H9 (cell line): Measurements from ENCODE around the gene MEGF9. TPM values are rescaled to one million over a fixed set of nuclear protein-coding genes. Genes with fewer than 3 reads are reported as not detected.

Experiments used
- DNase-seq: peaks from one replicate; pipeline ENCODE4 v3.0.0-alpha.2; 2017
- H2AFZ ChIP-seq: one replicate; pipeline ENCODE4 v1.6.1; 2013; ENCODE audit warnings: mild to moderate bottlenecking, low read length, control low read depth, moderate library complexity
- H2AK5ac ChIP-seq: 2 replicates; pipeline ENCODE4 v1.6.1; 2013; ENCODE audit warnings: low read length, control low read depth, mixed read lengths; ENCODE audit not compliant: insufficient read length
- H2BK120ac ChIP-seq: one replicate; pipeline ENCODE4 v1.6.1; 2013; ENCODE audit warnings: low read depth, mild to moderate bottlenecking, low read length, control low read depth, inconsistent platforms; ENCODE audit not compliant: poor library complexity, severe bottlenecking
- H2BK12ac ChIP-seq: 2 replicates; pipeline ENCODE4 v1.6.1; 2013; ENCODE audit warnings: low read length, control low read depth, mixed read lengths, low read depth; ENCODE audit not compliant: insufficient read length
- H2BK15ac ChIP-seq: 2 replicates; pipeline ENCODE4 v1.6.1; 2013; ENCODE audit warnings: low read depth, low read length, control low read depth
- H2BK20ac ChIP-seq: one replicate; pipeline ENCODE4 v1.6.1; 2013; ENCODE audit warnings: low read depth, mild to moderate bottlenecking, low read length, control low read depth, inconsistent platforms; ENCODE audit not compliant: poor library complexity, severe bottlenecking
- H2BK5ac ChIP-seq: 2 replicates; pipeline ENCODE4 v1.6.1; 2013; ENCODE audit warnings: low read length, control low read depth, mixed read lengths; ENCODE audit not compliant: insufficient read length
- H3K14ac ChIP-seq: 2 replicates; pipeline ENCODE4 v1.6.1; 2013; ENCODE audit warnings: low read length, control low read depth; ENCODE audit not compliant: insufficient read depth
- H3K18ac ChIP-seq: 2 replicates; pipeline ENCODE4 v1.6.1; 2013; ENCODE audit warnings: low read depth, mild to moderate bottlenecking, mixed read lengths, low read length, control low read depth; ENCODE audit not compliant: insufficient read length
- H3K23ac ChIP-seq: 2 replicates; pipeline ENCODE4 v1.6.1; 2013; ENCODE audit warnings: low read length, control low read depth, mixed read lengths, low read depth; ENCODE audit not compliant: insufficient read length
- H3K23me2 ChIP-seq: 2 replicates; pipeline ENCODE4 v1.6.1; 2013; ENCODE audit warnings: low read depth, mild to moderate bottlenecking, mixed read lengths, low read length, control low read depth; ENCODE audit not compliant: insufficient read length, poor library complexity, severe bottlenecking
- H3K27ac ChIP-seq: 2 replicates; pipeline ENCODE4 v1.5.1; 2013; ENCODE audit warnings: low read length, control low read depth, mixed read lengths, low read depth; ENCODE audit not compliant: insufficient read length
- H3K27me3 ChIP-seq: 2 replicates; pipeline ENCODE4 v1.6.1; 2013; ENCODE audit warnings: low read length, control low read depth, inconsistent platforms; ENCODE audit not compliant: insufficient read depth
- H3K4ac ChIP-seq: 2 replicates; pipeline ENCODE4 v1.6.1; 2013; ENCODE audit warnings: low read depth, mild to moderate bottlenecking, control low read depth, inconsistent platforms, low read length, moderate library complexity
- H3K4me1 ChIP-seq: 2 replicates; pipeline ENCODE4 v1.6.1; 2013; ENCODE audit warnings: low read length, control low read depth, inconsistent platforms; ENCODE audit not compliant: insufficient read depth
- H3K4me2 ChIP-seq: 2 replicates; pipeline ENCODE4 v1.6.1; 2013; ENCODE audit warnings: low read length, control low read depth, mixed read lengths; ENCODE audit not compliant: insufficient read length, insufficient read depth
- H3K56ac ChIP-seq: 2 replicates; pipeline ENCODE4 v1.6.1; 2013; ENCODE audit warnings: low read depth, mild to moderate bottlenecking, mixed read lengths, low read length, control low read depth; ENCODE audit not compliant: insufficient read length
- H3K79me1 ChIP-seq: 2 replicates; pipeline ENCODE4 v1.6.1; 2013; ENCODE audit warnings: low read depth, mild to moderate bottlenecking, moderate library complexity, low read length, control low read depth, inconsistent platforms; ENCODE audit not compliant: insufficient read depth, poor library complexity, severe bottlenecking
- H3K79me2 ChIP-seq: 2 replicates; pipeline ENCODE4 v1.6.1; 2013; ENCODE audit warnings: low read length, control low read depth, inconsistent platforms; ENCODE audit not compliant: insufficient read depth
- H3K9ac ChIP-seq: 2 replicates; pipeline ENCODE4 v1.6.1; 2013; ENCODE audit warnings: low read length, control low read depth, mixed read lengths; ENCODE audit not compliant: insufficient read length; ENCODE audit errors: extremely low read depth
- H3K9me3 ChIP-seq: one replicate; pipeline ENCODE4 v1.6.1; 2013; ENCODE audit warnings: low read depth, low read length, inconsistent platforms; ENCODE audit not compliant: control insufficient read depth
- H3T11ph ChIP-seq: one replicate; pipeline ENCODE4 v1.6.1; 2013; ENCODE audit warnings: mild to moderate bottlenecking, low read length, control low read depth, inconsistent platforms
- H4K20me1 ChIP-seq: one replicate; pipeline ENCODE4 v1.6.1; 2013; ENCODE audit not compliant: control insufficient read depth, insufficient read length, insufficient read depth
- H4K5ac ChIP-seq: 2 replicates; pipeline ENCODE4 v1.6.1; 2013; ENCODE audit warnings: low read depth, mild to moderate bottlenecking, mixed read lengths, low read length, control low read depth; ENCODE audit not compliant: insufficient read length
- H4K8ac ChIP-seq: replicated peaks from 2 replicates; pipeline ENCODE4 v1.6.1; 2013; ENCODE audit warnings: low read length, control low read depth, mixed read lengths, low read depth; ENCODE audit not compliant: insufficient read length
- H4K91ac ChIP-seq: 2 replicates; pipeline ENCODE4 v1.6.1; 2013; ENCODE audit warnings: low read depth, mild to moderate bottlenecking, moderate library complexity, mixed read lengths, low read length, control low read depth; ENCODE audit not compliant: insufficient read length
- H3K27ac Mint-ChIP-seq, 3 experiments: 2 replicates in 2 of 3; 3 replicates in 1 of 3; pipeline ENCODE4 v1.8.0; 2020 to 2021; ENCODE audit warnings: mixed read lengths in 3 of 3, mild to moderate bottlenecking in 1 of 3, moderate library complexity in 1 of 3
- H3K27me3 Mint-ChIP-seq: 2 replicates; pipeline ENCODE4 v1.8.0; 2021; ENCODE audit warnings: low read depth, mild to moderate bottlenecking, moderate library complexity, mixed read lengths
- H3K36me3 Mint-ChIP-seq, 3 experiments: 2 replicates in 2 of 3; 3 replicates in 1 of 3; pipeline ENCODE4 v1.8.0; 2020 to 2021; ENCODE audit warnings: low read depth in 3 of 3, mixed read lengths in 3 of 3; ENCODE audit not compliant: insufficient read depth in 1 of 3
- H3K4me1 Mint-ChIP-seq, 2 experiments: 2 replicates each; pipeline ENCODE4 v1.8.0; 2020; ENCODE audit warnings: mixed read lengths in 2 of 2
- H3K4me3 Mint-ChIP-seq, 2 experiments: 2 replicates in 1 of 2; 3 replicates in 1 of 2; pipeline ENCODE4 v1.8.0; 2020 to 2021; ENCODE audit warnings: mild to moderate bottlenecking in 2 of 2, mixed read lengths in 2 of 2, moderate library complexity in 1 of 2
- H3K9me3 Mint-ChIP-seq, 2 experiments: 2 replicates in 1 of 2; 3 replicates in 1 of 2; pipeline ENCODE4 v1.8.0; 2020; ENCODE audit warnings: mild to moderate bottlenecking in 2 of 2, mixed read lengths in 2 of 2, moderate library complexity in 1 of 2
- WGBS: extraction: QIAGEN DNeasy Blood & Tissue Kit; methylation state at CpG from one replicate; pipeline ENCODE4 v1.1.7; 2013; ENCODE audit warnings: missing lambda C conversion rate, low lambda C conversion rate, mixed read lengths; ENCODE audit not compliant: insufficient read length; ENCODE audit errors: extremely low coverage; 5-methylcytosine and 5-hydroxymethylcytosine counted together
- total RNA-seq: library from RNA; stranded (reverse); gene quantifications from 2 replicates; pipeline ENCODE4 v1.2.1, GENCODE V29; 2021
- TF ChIP-seq, protein P1 (sequence below): fragments of 200-600 bp; sonication (generic); conservative IDR thresholded peaks from 3 replicates; pipeline ENCODE4 v1.8.0; 2021; ENCODE audit warnings: antibody characterized with exemption, mild to moderate bottlenecking

Gene MEGF9
- total RNA-seq, 1 experiment from 2014 or later, result 0.94 TPM

DNA sequence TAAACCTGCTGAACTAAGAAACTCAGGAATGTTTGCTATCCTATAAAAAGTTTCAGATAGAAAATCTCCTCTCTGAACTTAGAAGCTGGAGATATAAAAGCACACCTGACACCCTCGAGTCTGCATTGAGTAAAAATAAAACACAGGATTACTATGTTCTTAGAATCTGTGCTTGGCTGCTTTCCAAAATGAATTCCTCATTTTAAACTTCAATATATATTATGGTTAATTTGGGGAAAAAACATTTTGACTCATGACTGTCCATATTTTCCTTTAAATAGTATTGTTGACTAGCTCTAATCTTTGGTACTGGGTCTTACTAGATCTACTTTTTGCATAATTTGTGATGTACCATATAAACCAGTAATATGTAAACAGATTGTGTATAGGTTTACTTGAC, 42.3 kb upstream of the MEGF9 start:
- WGBS, result no CpG with 5 or more reads among the region's 1 CpG
- no peak overlapping the region for H4K91ac ChIP-seq
- no peaks in the 10 kb centered on the region for H3K27me3 ChIP-seq

More for the DNA sequence above, 42.3 kb upstream of the MEGF9 start:
- TF ChIP-seq, protein P1, sequence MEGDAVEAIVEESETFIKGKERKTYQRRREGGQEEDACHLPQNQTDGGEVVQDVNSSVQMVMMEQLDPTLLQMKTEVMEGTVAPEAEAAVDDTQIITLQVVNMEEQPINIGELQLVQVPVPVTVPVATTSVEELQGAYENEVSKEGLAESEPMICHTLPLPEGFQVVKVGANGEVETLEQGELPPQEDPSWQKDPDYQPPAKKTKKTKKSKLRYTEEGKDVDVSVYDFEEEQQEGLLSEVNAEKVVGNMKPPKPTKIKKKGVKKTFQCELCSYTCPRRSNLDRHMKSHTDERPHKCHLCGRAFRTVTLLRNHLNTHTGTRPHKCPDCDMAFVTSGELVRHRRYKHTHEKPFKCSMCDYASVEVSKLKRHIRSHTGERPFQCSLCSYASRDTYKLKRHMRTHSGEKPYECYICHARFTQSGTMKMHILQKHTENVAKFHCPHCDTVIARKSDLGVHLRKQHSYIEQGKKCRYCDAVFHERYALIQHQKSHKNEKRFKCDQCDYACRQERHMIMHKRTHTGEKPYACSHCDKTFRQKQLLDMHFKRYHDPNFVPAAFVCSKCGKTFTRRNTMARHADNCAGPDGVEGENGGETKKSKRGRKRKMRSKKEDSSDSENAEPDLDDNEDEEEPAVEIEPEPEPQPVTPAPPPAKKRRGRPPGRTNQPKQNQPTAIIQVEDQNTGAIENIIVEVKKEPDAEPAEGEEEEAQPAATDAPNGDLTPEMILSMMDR, result no peak
- no peak overlapping the region for H2AK5ac ChIP-seq
- no peaks in the 10 kb centered on the region for H3K79me1 ChIP-seq
- no peak overlapping the region for H2BK12ac ChIP-seq
- H3T11ph ChIP-seq, result no peak overlapping the region
- DNase-seq, result no peak
- Mint-ChIP-seq H3K9me3 (no peaks in the 10 kb centered on the region), H3K4me3 (no peak overlapping the region), H3K36me3 (peaks cover 4 to 8% (median 6%) of the 10 kb centered on the region in 3 experiments; a peak in 5 of 7 replicates), H3K27ac (no peak overlapping the region), H3K4me1 (no peaks in the 10 kb centered on the region), H3K27me3 (no peaks in the 10 kb centered on the region)
- H2BK20ac ChIP-seq, result no peak overlapping the region
- H3K27ac ChIP-seq, result no peak overlapping the region
- H3K79me2 ChIP-seq, result no peaks in the 10 kb centered on the region
- no peak overlapping the region for H3K23ac ChIP-seq
- H2BK15ac ChIP-seq, result no peak overlapping the region
- H3K4ac ChIP-seq, result no peak overlapping the region
- H2BK5ac ChIP-seq, result no peak overlapping the region
- H3K18ac ChIP-seq, result no peak overlapping the region
- H4K5ac ChIP-seq, result no peak overlapping the region
- no peak overlapping the region for H2AFZ ChIP-seq
- no peaks in the 10 kb centered on the region; the same call in 1 of the 2 replicates for H3K4me1 ChIP-seq
- no peaks in the 10 kb centered on the region for H4K20me1 ChIP-seq
- H3K9me3 ChIP-seq, result no peaks in the 10 kb centered on the region
- no peak overlapping the region for H4K8ac ChIP-seq
- H2BK120ac ChIP-seq, result no peak overlapping the region
- H3K4me2 ChIP-seq, result no peak overlapping the region
- H3K9ac ChIP-seq, result no peak overlapping the region
- H3K14ac ChIP-seq, result no peak overlapping the region
- H3K23me2 ChIP-seq, result no peaks in the 10 kb centered on the region
- no peak overlapping the region for H3K56ac ChIP-seq
